ENCODE results near the gene CHST1. TPM values are rescaled to one million over a fixed set of nuclear protein-coding genes. Genes with fewer than 3 reads are reported as not detected.

The CHST1 gene
- total RNA-seq, 1 donor from 2014 or later, result not detected

DNA sequence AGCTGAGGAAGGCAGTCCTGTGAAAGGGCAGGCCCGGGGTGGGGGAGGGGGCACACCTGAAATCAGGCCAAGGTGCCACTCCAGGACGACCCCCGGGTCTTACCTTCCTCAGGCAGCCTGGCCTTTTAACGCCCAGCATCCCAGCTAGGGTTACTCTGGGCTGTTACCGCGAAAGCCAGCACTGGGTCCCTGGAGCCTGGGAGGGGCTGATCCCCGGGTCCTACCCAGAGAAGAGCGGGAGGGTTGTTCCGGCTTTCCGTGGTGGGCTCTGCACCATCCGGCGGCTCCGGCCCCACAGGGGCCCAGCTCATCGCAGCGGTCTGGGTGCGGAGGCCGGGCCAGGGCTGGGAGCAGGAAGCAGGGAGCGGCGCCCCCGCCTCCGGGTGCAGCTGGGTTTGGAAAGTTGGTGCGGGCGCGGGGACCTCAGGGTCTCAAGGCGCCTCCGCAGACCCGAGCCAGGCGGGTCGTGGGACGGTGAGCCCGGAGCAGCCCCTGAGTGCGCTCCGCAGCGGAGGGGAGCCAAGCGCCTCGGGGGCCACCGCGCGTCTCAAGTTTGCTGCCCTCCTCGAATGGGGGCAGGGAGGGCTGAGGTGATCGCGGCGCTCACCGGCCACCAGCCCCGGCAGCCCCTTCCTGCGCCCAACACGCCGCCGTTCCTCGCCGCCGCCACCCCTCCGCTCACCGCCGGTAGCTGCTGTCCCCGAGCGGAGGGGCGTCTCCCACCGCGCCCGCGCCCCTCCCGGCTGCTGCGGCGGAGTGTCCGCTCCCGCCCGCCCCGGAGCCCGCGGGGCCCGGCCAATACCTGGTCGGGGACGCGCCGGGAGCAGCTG, 831 bp downstream of the CHST1 start:
- Mint-ChIP-seq H3K27ac (no peak overlapping the region), H3K4me1 (peaks cover 4% of the 10 kb centered on the region), H3K27me3 (peaks cover 56% of the 10 kb centered on the region), H3K4me3 (no peak overlapping the region), H3K36me3 (ENCODE audit: low read depth) (no peaks in the 10 kb centered on the region), H3K9me3 (no peaks in the 10 kb centered on the region)
- DNase-seq (no peak), ATAC-seq (ENCODE audit: low read depth) (peak; percentile 10)
- intact Hi-C loops (cut with micrococcal nuclease), result no loop called here
- TF ChIP-seq CTCF (IDR thresholded peaks at IDR 0.05), result no peak
- ChIA-PET CTCF (interaction anchor here (1.3 kb wide), 1 partner anchor 107 kb away, joined by 3 read pairs; no protein-coding TSS in a partner anchor), POLR2A (no interaction called here)

DNA sequence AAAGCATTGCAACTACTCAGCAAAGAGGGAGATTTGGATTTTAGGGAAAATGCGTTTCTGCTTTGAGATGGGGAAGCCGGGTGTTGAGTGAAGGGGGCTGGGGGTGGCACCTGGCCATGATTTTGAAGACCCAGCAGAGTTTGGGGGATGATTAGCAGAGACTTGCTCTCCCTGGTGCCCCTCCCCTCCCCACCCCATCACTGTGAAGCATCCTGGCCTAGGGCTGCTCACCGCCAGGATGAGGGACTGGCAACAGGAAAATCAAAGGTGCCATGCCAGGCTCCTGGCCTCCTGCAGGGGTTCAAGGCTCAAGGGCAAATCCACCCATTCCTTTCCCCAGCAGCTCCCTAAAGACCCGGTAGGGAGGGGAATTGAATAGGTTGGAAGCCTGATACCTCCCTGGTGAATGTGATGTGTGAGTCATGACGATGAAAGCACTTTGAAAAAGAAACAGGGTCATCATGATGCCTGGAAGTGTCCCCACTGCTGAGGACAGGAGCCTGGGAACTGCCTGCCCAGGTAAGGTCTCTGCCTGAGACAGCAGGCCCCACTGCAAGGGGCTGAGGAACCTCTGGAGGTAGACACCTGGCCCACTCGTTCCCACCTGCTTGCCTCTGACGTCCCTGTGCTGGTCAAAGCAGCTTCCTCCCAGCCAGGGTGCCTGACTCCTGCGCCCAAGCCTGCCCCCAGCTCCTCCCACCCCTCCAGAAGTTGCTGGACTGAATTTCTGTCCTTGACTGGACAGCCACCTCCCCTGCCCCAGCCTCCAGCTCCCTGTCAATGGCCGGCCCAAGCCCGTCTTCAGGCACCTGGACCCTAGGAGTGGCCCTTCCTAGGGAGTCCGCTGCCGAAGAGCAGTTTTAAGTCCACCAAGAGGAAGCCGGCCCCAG, 1.7 kb downstream of the CHST1 start:
- no peak for TF ChIP-seq CTCF (IDR thresholded peaks at IDR 0.05)
- ChIA-PET CTCF (interaction anchor here (1.3 kb wide), 1 partner anchor 108 kb away, joined by 3 read pairs; no protein-coding TSS in a partner anchor), POLR2A (no interaction called here)
- intact Hi-C loops (cut with micrococcal nuclease), result no loop called here
- ATAC-seq (ENCODE audit: low read depth) (no peak), DNase-seq (no peak)
- Mint-ChIP-seq H3K4me1 (peaks cover 4% of the 10 kb centered on the region), H3K4me3 (no peak overlapping the region), H3K36me3 (ENCODE audit: low read depth) (no peaks in the 10 kb centered on the region), H3K27me3 (peaks cover 51% of the 10 kb centered on the region), H3K9me3 (no peaks in the 10 kb centered on the region), H3K27ac (no peak overlapping the region)

- Mint-ChIP-seq H3K9me3 (no peaks in the 10 kb centered on the region), H3K4me3 (no peak overlapping the region), H3K4me1 (peaks cover 4% of the 10 kb centered on the region), H3K27me3 (peaks cover 46% of the 10 kb centered on the region), H3K36me3 (ENCODE audit: low read depth) (no peaks in the 10 kb centered on the region), H3K27ac (no peak overlapping the region)
- ChIA-PET POLR2A (no interaction called here), CTCF (no interaction called here)
- DNase-seq, result no peak
- no peak for ATAC-seq (ENCODE audit: low read depth)
- no peak for TF ChIP-seq CTCF (IDR thresholded peaks at IDR 0.05)
- intact Hi-C loops (cut with micrococcal nuclease), result no loop called here
Measured at GRCh38 chr11:45662665-45663485, 2.5 kb downstream of the CHST1 start.

- TF ChIP-seq CTCF (IDR thresholded peaks at IDR 0.05), result no peak
- Mint-ChIP-seq H3K4me1 (peaks cover 4% of the 10 kb centered on the region), H3K27ac (no peak overlapping the region), H3K36me3 (ENCODE audit: low read depth) (no peaks in the 10 kb centered on the region), H3K9me3 (no peaks in the 10 kb centered on the region), H3K4me3 (no peak overlapping the region), H3K27me3 (peaks cover 40% of the 10 kb centered on the region)
- no peak for ATAC-seq (ENCODE audit: low read depth)
- no peak for DNase-seq
- intact Hi-C loops (cut with micrococcal nuclease), result no loop called here
- CTCF ChIA-PET, result no interaction called here
- POLR2A ChIA-PET, result no interaction called here
Measured at GRCh38 chr11:45662096-45662664, 3.2 kb downstream of the CHST1 start.
